GM21423 (cell line): ENCODE data around the gene STK39.

Experiments used
- ATAC-seq: cut with Tn5 transposase; IDR thresholded peaks from one replicate; pipeline ENCODE4 v1.9.1; 2021; ENCODE audit warnings: mild to moderate bottlenecking, moderate library complexity; ENCODE audit not compliant: unreplicated experiment

Gene STK39

GRCh38 chr2:167941604-167942003 is 305.8 kb downstream of the STK39 start:
- ATAC-seq = no peak

GRCh38 chr2:167940734-167941507 is 306.5 kb downstream of the STK39 start:
- no peak for ATAC-seq

- no peak for ATAC-seq
Measured at GRCh38 chr2:167940346-167940725, 307.1 kb downstream of the STK39 start.

- ATAC-seq = no peak
Measured at GRCh38 chr2:167939514-167940345, 307.7 kb downstream of the STK39 start.

- no peak for ATAC-seq
Measured at GRCh38 chr2:167937403-167937802, 310.0 kb downstream of the STK39 start.

GRCh38 chr2:167935803-167936110 is 311.6 kb downstream of the STK39 start:
- no peak for ATAC-seq

- ATAC-seq = no peak
Measured at GRCh38 chr2:167933097-167933814, 314.1 kb downstream of the STK39 start.

GRCh38 chr2:167932123-167932693 is 315.2 kb downstream of the STK39 start:
- ATAC-seq = no peak

- no peak for ATAC-seq
Measured at GRCh38 chr2:167929484-167929883, 317.9 kb downstream of the STK39 start.

GRCh38 chr2:167928434-167928833 is 319.0 kb downstream of the STK39 start:
- ATAC-seq = no peak

- no peak for ATAC-seq
Measured at GRCh38 chr2:167925758-167926157, 321.6 kb downstream of the STK39 start.

GRCh38 chr2:167924556-167924955 is 322.8 kb downstream of the STK39 start:
- ATAC-seq = no peak

GRCh38 chr2:167916756-167917155 is 330.6 kb downstream of the STK39 start:
- ATAC-seq = no peak

- no peak for ATAC-seq
Measured at GRCh38 chr2:167914969-167915368, 332.4 kb downstream of the STK39 start.

GRCh38 chr2:167908786-167909185 is 338.6 kb downstream of the STK39 start:
- ATAC-seq = no peak

- no peak for ATAC-seq
Measured at GRCh38 chr2:167905668-167906067, 341.7 kb downstream of the STK39 start.
